ENCODE measurements around the gene NRARP.

The NRARP gene

GRCh38 chr9:137255448-137256114, 46.5 kb downstream of the NRARP start:
- no peak for DNase-seq

DNA sequence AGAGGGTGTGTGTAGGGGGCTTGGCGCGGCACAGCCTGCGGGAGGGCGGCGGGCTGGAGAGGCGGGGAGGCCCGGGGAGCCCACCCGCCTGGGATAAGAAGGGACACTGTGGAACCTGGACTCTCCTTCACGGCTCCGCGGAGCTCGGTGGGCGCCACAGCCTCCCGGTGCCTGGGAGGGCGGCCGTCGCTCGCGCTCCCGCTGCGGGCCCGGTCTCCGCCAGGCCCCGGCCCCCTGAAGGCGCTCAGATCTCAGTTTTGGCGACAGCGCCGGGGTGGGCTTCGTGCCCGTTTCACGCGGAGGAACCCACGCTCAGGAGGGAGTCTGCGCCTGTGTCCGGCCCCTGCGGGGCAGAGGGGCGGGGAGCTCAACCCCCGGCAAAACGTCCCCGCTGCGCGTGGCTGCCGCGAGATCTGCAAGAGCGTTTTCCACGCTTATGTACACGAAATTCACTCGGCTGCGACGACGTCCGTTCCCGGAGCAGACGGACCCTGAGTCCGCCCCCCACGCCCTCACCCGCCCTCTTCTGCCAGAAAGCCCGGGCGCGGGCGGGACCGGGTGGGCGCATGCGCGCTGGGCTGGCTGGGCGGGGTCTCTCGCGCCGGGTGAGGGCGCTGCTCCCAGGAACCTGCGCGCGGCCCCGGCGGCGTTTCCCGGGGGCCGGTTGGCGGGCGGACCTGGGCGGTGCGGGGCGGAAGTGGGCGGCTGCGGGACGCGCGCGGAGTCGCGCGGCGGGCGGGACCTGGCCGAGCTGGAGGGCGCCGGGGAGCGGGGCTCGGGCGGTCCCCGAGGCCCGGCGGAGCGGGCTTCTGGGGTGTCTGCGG, 47.2 kb downstream of the NRARP start, which contains the start of gene NELFB:
Gene NELFB (plus strand): TSS at position 704 of the 824 bp plus-strand sequence.
- peak; percentile 97 for DNase-seq

GRCh38 chr9:137253717-137254623, 48.1 kb downstream of the NRARP start:
- no peak for DNase-seq

DNA sequence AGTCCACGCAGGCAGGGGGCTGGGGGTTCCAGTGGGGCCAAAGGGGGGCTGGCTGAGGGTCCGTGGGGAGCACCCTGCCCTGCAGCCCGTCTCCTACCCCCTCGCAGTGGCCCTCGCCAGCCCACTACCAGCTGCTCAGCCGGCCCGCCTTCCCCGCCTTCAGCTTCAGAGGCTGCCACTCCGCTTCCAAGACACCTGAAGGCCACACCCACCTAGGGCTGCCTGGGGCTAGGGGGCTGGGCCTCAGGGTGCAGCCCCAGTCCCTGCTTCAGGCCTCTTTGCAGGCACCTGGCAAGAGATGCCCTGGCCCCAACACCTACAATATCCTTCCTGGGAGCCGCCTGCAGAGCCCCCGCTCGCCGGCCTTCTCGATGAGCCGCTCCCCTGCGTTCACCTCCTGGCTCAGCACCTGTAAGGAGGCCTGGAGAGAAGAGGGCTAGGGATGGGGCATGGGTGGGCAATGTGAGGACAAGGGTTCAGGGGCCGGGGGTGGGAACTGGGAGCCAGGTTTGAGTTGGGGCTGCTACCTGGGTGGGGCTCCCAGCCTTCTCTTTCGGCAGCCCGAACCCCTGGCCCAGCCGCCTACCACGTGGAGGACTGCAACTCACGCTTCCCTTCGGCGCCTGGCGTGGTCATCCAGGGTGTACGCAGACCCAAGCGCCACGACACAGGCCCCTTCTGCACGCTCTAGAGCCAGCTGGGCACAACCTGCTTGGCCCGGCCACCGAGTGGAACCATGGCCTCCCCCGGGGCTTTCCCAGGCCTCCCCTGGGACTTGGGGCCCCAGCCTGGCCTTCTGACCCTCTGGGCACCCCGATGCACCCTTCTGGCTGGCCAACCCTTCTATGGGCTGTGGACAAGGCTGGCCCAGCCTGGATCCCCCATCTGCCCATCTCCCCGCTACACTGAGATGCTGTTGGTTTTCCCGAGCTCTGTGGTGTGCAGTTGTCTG, 49.2 kb downstream of the NRARP start:
- DNase-seq, result no peak

DNA sequence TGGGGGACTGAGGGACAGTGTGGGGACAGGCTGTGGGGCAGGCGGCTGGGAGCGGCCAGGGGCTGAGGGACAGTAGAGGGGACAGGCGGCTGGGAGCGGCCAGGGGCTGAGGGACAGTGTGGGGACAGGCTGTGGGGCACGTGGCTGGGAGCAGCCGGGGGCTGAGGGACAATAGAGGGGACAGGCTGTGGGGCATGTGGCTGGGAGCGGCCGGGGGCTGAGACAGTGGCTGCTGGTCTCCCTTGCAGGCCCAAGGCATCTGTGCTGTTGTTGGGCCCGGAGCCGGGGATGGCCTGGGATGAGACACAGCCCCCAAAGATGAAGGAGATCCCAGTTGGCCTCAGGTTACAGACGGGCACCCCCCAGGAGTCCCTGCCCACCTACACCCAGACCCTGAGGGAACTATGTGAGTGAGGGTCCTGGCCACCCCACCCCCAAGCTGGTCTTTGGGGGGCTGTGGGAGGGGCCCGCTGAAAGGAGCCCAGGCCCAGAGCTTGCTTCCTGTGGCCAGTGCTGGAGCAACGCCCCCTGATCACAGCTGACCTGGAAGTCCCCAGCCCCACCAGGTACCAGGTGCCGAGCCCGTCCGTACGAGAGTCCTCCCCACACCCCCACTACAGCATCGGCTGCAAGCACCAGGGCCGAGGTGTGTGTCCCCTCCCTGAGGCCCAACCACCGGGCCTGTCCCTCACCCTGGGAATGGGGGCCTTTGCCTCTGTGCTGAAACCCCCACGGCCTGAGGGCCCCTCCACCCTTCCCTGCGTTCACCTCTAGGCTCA, 50.4 kb downstream of the NRARP start:
- no peak for DNase-seq

- no peak for DNase-seq
These were observed 50.9 kb downstream of the NRARP start, which contains the start of gene STPG3 for GRCh38 chr9:137251194-137251461. TSS of gene STPG3 (plus strand) at chr9:137251286. CDS start at chr9:137251287, 1 bp downstream.

DNA sequence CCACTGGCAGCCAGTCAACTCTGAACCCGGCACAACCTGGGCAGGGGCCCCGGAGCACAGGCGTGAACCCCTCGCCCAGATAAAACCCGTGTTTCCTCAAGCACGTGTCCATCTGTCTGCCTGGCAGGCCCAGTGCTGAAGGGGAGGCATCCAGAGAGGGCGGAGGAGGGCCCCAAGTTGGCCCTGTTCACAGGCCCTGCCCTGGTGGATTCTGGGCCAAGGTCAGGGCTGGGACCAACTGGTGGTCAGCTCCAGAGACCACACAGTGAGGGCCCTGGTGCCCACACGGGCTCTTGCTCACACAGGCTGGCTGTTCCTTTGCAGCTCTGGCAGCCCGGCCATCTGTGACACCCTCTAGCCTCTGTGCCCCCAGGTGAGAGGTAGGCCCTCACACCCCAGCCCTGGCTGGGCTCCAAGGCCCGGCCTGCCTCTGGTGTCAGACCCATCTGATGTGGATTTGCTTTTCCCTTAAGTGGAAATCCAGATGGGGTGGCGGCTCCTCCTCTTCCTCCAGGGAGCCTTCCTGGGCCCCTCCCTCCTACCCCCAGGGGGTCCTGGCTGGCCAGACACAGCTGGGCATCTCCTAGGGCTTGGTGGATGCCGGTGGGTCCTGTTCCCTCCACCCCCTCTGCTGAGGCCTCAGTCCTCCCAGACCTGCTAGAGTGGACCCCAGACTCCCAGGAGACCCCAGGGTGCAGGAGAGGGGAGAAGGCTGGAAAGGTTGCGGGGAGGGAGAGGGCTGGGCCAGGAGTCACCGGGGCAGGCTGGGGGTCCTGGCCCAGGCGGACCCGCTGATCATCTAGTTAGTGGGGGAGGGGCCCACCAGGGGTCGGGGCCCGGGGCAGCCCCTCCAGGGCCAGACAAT, 51.5 kb downstream of the NRARP start:
- DNase-seq, result no peak
